PC-9 (cell line): Measurements from ENCODE around the gene SERP2. TPM values are rescaled to one million over a fixed set of nuclear protein-coding genes. Genes with fewer than 3 reads are reported as not detected.

ENCODE experiments used
- BruUV-seq: library from RNA; stranded (reverse); fragments of 400-500 nt; replicated peaks from 2 replicates; lab custom pipeline; 2021; lab: Mats Ljungman, UMichigan
- CTCF ChIA-PET: fragments of 300-600 bp; sonication (Branson Sonifier 250); formaldehyde crosslinking; loops from one replicate; lab custom pipeline; 2022; ENCODE audit warnings: antibody characterized with exemption; lab: Charles Lee
- POLR2A ChIA-PET: fragments of 300-600 bp; sonication (Branson Sonifier 250); formaldehyde crosslinking; loops from one replicate; lab custom pipeline; 2022; ENCODE audit warnings: antibody characterized with exemption; ENCODE audit not compliant: unreplicated experiment; lab: Charles Lee
- DNase-seq, 2 experiments: peaks; one replicate each; pipeline versions ENCODE4 v3.0.0 to v3.0.0-alpha.2; 2015 to 2022; ENCODE audit warnings: mixed read lengths in 1 of 2
- H2AFZ ChIP-seq: fragments of 200-600 bp; sonication (generic); 2 replicates; pipeline ENCODE4 v1.8.1; 2017; ENCODE audit warnings: antibody characterized with exemption
- H3F3A ChIP-seq: fragments of 200-600 bp; sonication (generic); 2 replicates; pipeline ENCODE4 v1.8.1; 2017; ENCODE audit warnings: antibody characterized with exemption, mild to moderate bottlenecking, low read depth; ENCODE audit not compliant: insufficient read depth
- H3K27ac ChIP-seq: fragments of 200-600 bp; sonication (generic); 2 replicates; pipeline ENCODE4 v1.6.1; 2016; ENCODE audit warnings: mixed run types
- H3K27me3 ChIP-seq: fragments of 200-600 bp; sonication (generic); 2 replicates; pipeline ENCODE4 v1.6.1; 2016; ENCODE audit warnings: low read depth, mixed run types; ENCODE audit not compliant: insufficient read depth
- H3K36me3 ChIP-seq: fragments of 200-600 bp; sonication (generic); 2 replicates; pipeline ENCODE4 v1.6.1; 2016; ENCODE audit warnings: low read depth, mixed run types
- H3K4me1 ChIP-seq: fragments of 200-600 bp; sonication (generic); replicated peaks from 2 replicates; pipeline ENCODE4 v1.6.1; 2016; ENCODE audit warnings: mixed run types; ENCODE audit not compliant: insufficient read depth
- H3K4me2 ChIP-seq: fragments of 200-600 bp; sonication (generic); 2 replicates; pipeline ENCODE4 v1.6.1; 2017; ENCODE audit warnings: mixed run types
- H3K4me3 ChIP-seq: fragments of 200-600 bp; sonication (generic); 2 replicates; pipeline ENCODE4 v1.6.1; 2016; ENCODE audit warnings: mixed run types
- H3K79me2 ChIP-seq: fragments of 200-600 bp; sonication (generic); 2 replicates; pipeline ENCODE4 v1.6.1; 2017; ENCODE audit warnings: low read depth, mixed run types
- H3K9me2 ChIP-seq: fragments of 200-600 bp; sonication (generic); 2 replicates; pipeline ENCODE4 v1.8.1; 2017; ENCODE audit warnings: mild to moderate bottlenecking; ENCODE audit not compliant: insufficient read depth
- H3K9me3 ChIP-seq: fragments of 200-600 bp; sonication (generic); 2 replicates; pipeline ENCODE4 v1.8.1; 2016; ENCODE audit warnings: low read depth; ENCODE audit not compliant: insufficient read depth
- H4K20me1 ChIP-seq: fragments of 200-600 bp; sonication (generic); 2 replicates; pipeline ENCODE4 v1.8.1; 2017; ENCODE audit not compliant: insufficient read depth
- CTCF ChIP-seq: fragments of 200-600 bp; sonication (generic); conservative IDR thresholded peaks from 2 replicates; pipeline ENCODE4 v1.6.1; 2017; ENCODE audit warnings: mixed run types, antibody characterized with exemption, mild to moderate bottlenecking, moderate library complexity
- EZH2 ChIP-seq: fragments of 200-600 bp; sonication (generic); IDR thresholded peaks from 2 replicates; pipeline ENCODE4 v1.8.0; 2017; ENCODE audit warnings: antibody characterized with exemption, low read depth
- intact Hi-C: fragments of 100-400 bp; cut with micrococcal nuclease; formaldehyde crosslinking; loops from one replicate; pipeline ENCODE4 v1.10.0; 2022; ENCODE audit not compliant: unreplicated experiment
- total RNA-seq: library from RNA; stranded (reverse); gene quantifications from 2 replicates; pipeline ENCODE4 v1.2.3, GENCODE V29; 2021

Gene SERP2
- total RNA-seq, 1 experiment from 2014 or later: 0.70 TPM

GRCh38 chr13:44433863-44434765 is 60.5 kb downstream of the SERP2 start:
- Histone ChIP-seq H3K4me1 (peaks cover 33% of the 10 kb centered on the region), H3K27me3 (no peaks in the 10 kb centered on the region)

GRCh38 chr13:44434766-44435141 is 61.1 kb downstream of the SERP2 start:
- Histone ChIP-seq H3K27ac (peak overlapping the region; percentile 93), H3K4me1 (peaks cover 33% of the 10 kb centered on the region), H2AFZ (no peak overlapping the region), H3F3A (peaks cover 52% of the 10 kb centered on the region), H3K27me3 (no peaks in the 10 kb centered on the region), H3K9me2 (no peaks in the 10 kb centered on the region), H3K36me3 (peaks cover 23% of the 10 kb centered on the region), H3K79me2 (peaks cover 57% of the 10 kb centered on the region), H3K4me3 (peak overlapping the region; percentile 86), H4K20me1 (peaks cover 15% of the 10 kb centered on the region), H3K9me3 (no peaks in the 10 kb centered on the region), H3K4me2 (peak overlapping the region; percentile 90)
- no TSS peak for BruUV-seq
- DNase-seq: no peak
- ChIA-PET POLR2A (interaction anchor here (0.7 to 1.4 kb wide), 14 partner anchors 28 to 449 kb away, joined by 3 to 18 read pairs (median 6); no protein-coding TSS in a partner anchor), CTCF (interaction anchor here (0.7 to 0.9 kb wide), 2 partner anchors 70 to 293 kb away, joined by 5 to 29 read pairs; no protein-coding TSS in a partner anchor)
- intact Hi-C loops: loop anchor here (1.0 to 5.0 kb wide), 5 partner anchors 38 to 447 kb away; no protein-coding TSS in a partner anchor
- no peak for TF ChIP-seq CTCF
- no peak for TF ChIP-seq EZH2

More at GRCh38 chr13:44433863-44434765, 60.5 kb downstream of the SERP2 start:
- H3K4me2 ChIP-seq: peak overlapping the region; percentile 90
- BruUV-seq: no TSS peak
- H3K9me3 ChIP-seq: no peaks in the 10 kb centered on the region
- H2AFZ ChIP-seq: no peak overlapping the region
- ChIA-PET POLR2A (interaction anchor here (0.7 to 1.4 kb wide), 3 partner anchors 31 to 448 kb away, joined by 3 to 10 read pairs (median 5); no protein-coding TSS in a partner anchor), CTCF (interaction anchor here (0.8 kb wide), 1 partner anchor 39 kb away, joined by 16 read pairs; no protein-coding TSS in a partner anchor)
- H3K36me3 ChIP-seq: peaks cover 23% of the 10 kb centered on the region
- peaks cover 53% of the 10 kb centered on the region for H3K79me2 ChIP-seq
- DNase-seq: no peak
- peak overlapping the region; percentile 93 for H3K27ac ChIP-seq
- TF ChIP-seq CTCF: no peak
- TF ChIP-seq EZH2: no peak
- intact Hi-C loops: loop anchor here (2.0 kb wide), 1 partner anchor 121 kb away; no protein-coding TSS in a partner anchor
- H4K20me1 ChIP-seq: peaks cover 15% of the 10 kb centered on the region
- peak overlapping the region; percentile 86 for H3K4me3 ChIP-seq
- H3K9me2 ChIP-seq: no peaks in the 10 kb centered on the region
- H3F3A ChIP-seq: peaks cover 51% of the 10 kb centered on the region

DNA sequence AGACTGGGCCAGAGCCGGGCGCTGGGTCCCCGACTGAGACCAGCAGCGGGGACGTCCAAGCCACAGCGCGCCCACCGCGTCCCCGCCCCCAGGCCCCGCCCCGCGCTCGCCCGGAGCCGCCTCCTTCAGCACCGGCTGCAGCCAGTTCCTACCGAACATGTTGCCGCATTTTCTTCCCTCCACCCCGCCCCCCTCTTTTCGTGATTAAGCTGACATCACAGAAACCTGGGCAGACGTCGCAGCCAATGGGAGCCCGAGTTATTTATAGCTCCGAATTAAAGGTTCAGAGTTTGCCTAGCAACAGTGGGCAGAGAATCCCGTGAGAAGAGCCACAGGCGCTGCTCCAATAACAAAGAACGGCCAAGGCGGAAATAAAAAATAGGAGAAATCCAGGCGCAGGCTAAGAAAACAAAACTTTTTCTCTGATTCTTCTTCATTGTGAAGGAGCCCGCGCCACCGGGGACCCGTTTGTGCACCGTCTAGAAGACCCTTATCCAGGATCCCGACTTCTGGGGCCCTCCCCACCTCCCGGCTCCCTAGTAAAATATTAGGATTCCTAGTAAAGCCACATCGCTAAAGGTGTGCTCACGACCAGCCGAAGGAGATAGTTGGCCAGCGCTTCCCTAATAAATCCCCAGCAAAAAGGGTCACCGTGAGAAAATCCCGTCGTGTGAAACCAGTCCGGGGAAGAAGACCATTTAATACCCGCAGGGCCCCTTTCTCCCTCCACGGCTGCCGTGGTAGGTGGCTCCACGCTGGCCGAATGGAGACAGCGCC is 61.7 kb downstream of the SERP2 start:
- Histone ChIP-seq H3K4me3 (peak overlapping the region; percentile 86), H3K27ac (peak overlapping the region; percentile 93), H3K79me2 (peaks cover 57% of the 10 kb centered on the region), H3K27me3 (no peaks in the 10 kb centered on the region), H3K9me3 (no peaks in the 10 kb centered on the region), H2AFZ (no peak overlapping the region), H3K4me1 (peaks cover 33% of the 10 kb centered on the region), H4K20me1 (peaks cover 15% of the 10 kb centered on the region), H3K36me3 (peaks cover 23% of the 10 kb centered on the region), H3K4me2 (peak overlapping the region; percentile 90), H3K9me2 (no peaks in the 10 kb centered on the region), H3F3A (peaks cover 57% of the 10 kb centered on the region)
- CTCF ChIA-PET: interaction anchor here (0.6 to 0.9 kb wide), 4 partner anchors 38 to 293 kb away, joined by 3 to 29 read pairs (median 4); no protein-coding TSS in a partner anchor
- TF ChIP-seq EZH2 (no peak), CTCF (no peak)
- BruUV-seq: TSS peak; percentile 98
- intact Hi-C loops: loop anchor here (1.0 to 5.0 kb wide), 5 partner anchors 37 to 448 kb away; no protein-coding TSS in a partner anchor
- DNase-seq: peak; percentile 87 to 90
- POLR2A ChIA-PET: interaction anchor here (0.6 to 1.4 kb wide), 18 partner anchors 28 to 430 kb away, joined by 3 to 30 read pairs (median 8); no protein-coding TSS in a partner anchor
